ENCODE results near the gene PSAPL1. TPM values are rescaled to one million over a fixed set of nuclear protein-coding genes. Genes with fewer than 3 reads are reported as not detected.

PSAPL1 gene
- polyA plus RNA-seq, 1 experiment: not detected

- peaks cover 14% of the 10 kb centered on the region for H3K27me3 ChIP-seq (ENCODE audit: control insufficient read depth, insufficient read depth, low read length)
- TF ChIP-seq, protein P1, sequence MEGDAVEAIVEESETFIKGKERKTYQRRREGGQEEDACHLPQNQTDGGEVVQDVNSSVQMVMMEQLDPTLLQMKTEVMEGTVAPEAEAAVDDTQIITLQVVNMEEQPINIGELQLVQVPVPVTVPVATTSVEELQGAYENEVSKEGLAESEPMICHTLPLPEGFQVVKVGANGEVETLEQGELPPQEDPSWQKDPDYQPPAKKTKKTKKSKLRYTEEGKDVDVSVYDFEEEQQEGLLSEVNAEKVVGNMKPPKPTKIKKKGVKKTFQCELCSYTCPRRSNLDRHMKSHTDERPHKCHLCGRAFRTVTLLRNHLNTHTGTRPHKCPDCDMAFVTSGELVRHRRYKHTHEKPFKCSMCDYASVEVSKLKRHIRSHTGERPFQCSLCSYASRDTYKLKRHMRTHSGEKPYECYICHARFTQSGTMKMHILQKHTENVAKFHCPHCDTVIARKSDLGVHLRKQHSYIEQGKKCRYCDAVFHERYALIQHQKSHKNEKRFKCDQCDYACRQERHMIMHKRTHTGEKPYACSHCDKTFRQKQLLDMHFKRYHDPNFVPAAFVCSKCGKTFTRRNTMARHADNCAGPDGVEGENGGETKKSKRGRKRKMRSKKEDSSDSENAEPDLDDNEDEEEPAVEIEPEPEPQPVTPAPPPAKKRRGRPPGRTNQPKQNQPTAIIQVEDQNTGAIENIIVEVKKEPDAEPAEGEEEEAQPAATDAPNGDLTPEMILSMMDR (IDR thresholded peaks at IDR 0.05; ENCODE audit: low read depth, low read length): no peak
- ChIA-PET POLR2A (no interaction called here), CTCF (no interaction called here)
- no peak overlapping the region for H3K4me3 ChIP-seq (ENCODE audit: low read depth, low read length)
- H3K9me3 ChIP-seq (ENCODE audit: control insufficient read depth, insufficient read depth, low read length): peaks cover 22% of the 10 kb centered on the region
- H3K27ac ChIP-seq (ENCODE audit: low read depth, low read length): no peak overlapping the region
- DNase-seq (ENCODE audit: low read depth, low spot score): no peak
These were observed 50.5 kb downstream of the PSAPL1 start for GRCh38 chr4:7384003-7384928.

DNA sequence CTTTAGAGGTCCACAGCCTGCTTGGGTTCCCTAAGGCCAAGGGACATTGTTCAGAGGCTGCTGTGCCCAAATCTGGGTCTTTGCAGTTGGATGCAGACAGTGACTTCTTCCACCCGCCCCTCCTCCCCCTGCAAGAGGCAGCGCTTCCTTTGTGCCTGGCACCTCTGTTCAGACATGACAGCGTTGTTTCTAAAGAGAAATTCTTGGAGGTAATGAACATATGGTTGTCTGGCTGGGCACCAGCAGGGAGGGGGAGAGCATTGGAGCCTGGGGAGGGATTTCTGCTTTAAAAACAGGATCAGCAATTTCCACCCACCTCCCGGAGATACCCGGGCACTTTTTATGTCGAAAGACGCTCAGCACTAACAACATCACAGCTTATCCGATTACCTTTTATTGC is 51.5 kb downstream of the PSAPL1 start:
- peaks cover 23% of the 10 kb centered on the region for H3K27me3 ChIP-seq (ENCODE audit: control insufficient read depth, insufficient read depth, low read length)
- no peak for DNase-seq (ENCODE audit: low read depth, low spot score)
- ChIA-PET POLR2A (no interaction called here), CTCF (no interaction called here)
- H3K9me3 ChIP-seq (ENCODE audit: control insufficient read depth, insufficient read depth, low read length): peaks cover 18% of the 10 kb centered on the region
- TF ChIP-seq, protein P1 (IDR thresholded peaks at IDR 0.05; ENCODE audit: low read depth, low read length): no peak
- H3K27ac ChIP-seq (ENCODE audit: low read depth, low read length): no peak overlapping the region
- H3K4me3 ChIP-seq (ENCODE audit: low read depth, low read length): no peak overlapping the region

DNA sequence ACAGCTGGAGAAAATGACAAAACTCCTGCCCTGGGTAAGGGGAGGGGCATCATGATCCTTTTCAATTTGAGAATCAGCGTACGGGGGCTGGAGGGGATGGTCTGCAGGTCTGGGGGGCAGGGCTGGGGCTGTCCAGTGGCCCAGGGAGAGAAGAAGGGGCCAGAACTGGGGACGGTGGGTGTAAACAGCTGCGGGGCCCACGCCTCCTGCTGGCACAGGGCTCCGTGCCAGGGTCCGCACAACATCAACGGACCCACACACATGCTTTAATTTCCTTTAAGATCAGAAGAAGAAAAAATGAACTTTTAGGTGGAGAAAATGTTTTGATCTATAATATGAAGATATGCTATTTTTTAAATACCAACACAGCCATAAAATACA is 52.1 kb downstream of the PSAPL1 start:
- no peak for DNase-seq (ENCODE audit: low read depth, low spot score)
- TF ChIP-seq, protein P1 (IDR thresholded peaks at IDR 0.05; ENCODE audit: low read depth, low read length): no peak
- POLR2A ChIA-PET: no interaction called here
- no peak overlapping the region for H3K4me3 ChIP-seq (ENCODE audit: low read depth, low read length)
- CTCF ChIA-PET: no interaction called here
- H3K27me3 ChIP-seq (ENCODE audit: control insufficient read depth, insufficient read depth, low read length): peaks cover 30% of the 10 kb centered on the region
- H3K27ac ChIP-seq (ENCODE audit: low read depth, low read length): no peak overlapping the region
- H3K9me3 ChIP-seq (ENCODE audit: control insufficient read depth, insufficient read depth, low read length): peaks cover 15% of the 10 kb centered on the region

- TF ChIP-seq, protein P1 (IDR thresholded peaks at IDR 0.05; ENCODE audit: low read depth, low read length): no peak
- no peak for DNase-seq (ENCODE audit: low read depth, low spot score)
- CTCF ChIA-PET: no interaction called here
- peaks cover 35% of the 10 kb centered on the region for H3K27me3 ChIP-seq (ENCODE audit: control insufficient read depth, insufficient read depth, low read length)
- no peak overlapping the region for H3K4me3 ChIP-seq (ENCODE audit: low read depth, low read length)
- H3K27ac ChIP-seq (ENCODE audit: low read depth, low read length): no peak overlapping the region
- POLR2A ChIA-PET: no interaction called here
- peaks cover 15% of the 10 kb centered on the region for H3K9me3 ChIP-seq (ENCODE audit: control insufficient read depth, insufficient read depth, low read length)
These were observed 52.7 kb downstream of the PSAPL1 start for GRCh38 chr4:7381890-7382633.
